ENCODE data around the gene FAM118A.

FAM118A gene

GRCh38 chr22:45331486-45331885 is 21.8 kb downstream of the FAM118A start:
- Histone ChIP-seq H3K9ac (ENCODE audit: low read depth, low read length, poor library complexity, severe bottlenecking) (no peak overlapping the region), H3K9me3 (ENCODE audit: insufficient read depth, low read depth, low read length) (no peaks in the 10 kb centered on the region), H3K27me3 (ENCODE audit: insufficient read depth, low read length, poor library complexity, severe bottlenecking) (no peaks in the 10 kb centered on the region), H3K4me3 (ENCODE audit: low read length, poor library complexity, severe bottlenecking) (no peak overlapping the region), H3K9me2 (replicated peaks; ENCODE audit: low read depth, low read length) (no peaks in the 10 kb centered on the region), H3K36me3 (ENCODE audit: insufficient read depth, low read length) (peaks cover 65% of the 10 kb centered on the region; the same call in 1 of the 2 replicates), H2AFZ (ENCODE audit: low read length) (no peak overlapping the region), H4K20me1 (ENCODE audit: insufficient read depth, low read length, poor library complexity, severe bottlenecking) (no peaks in the 10 kb centered on the region), H3K4me2 (ENCODE audit: low read depth, low read length, poor library complexity, severe bottlenecking) (no peak overlapping the region), H3K4me1 (ENCODE audit: insufficient read depth, low read length, poor library complexity, severe bottlenecking) (peaks cover 11% of the 10 kb centered on the region), H3F3A (ENCODE audit: low read depth) (no peaks in the 10 kb centered on the region), H3K79me2 (ENCODE audit: insufficient read depth, low read length) (no peaks in the 10 kb centered on the region)
- TF ChIP-seq EZH2phosphoT487 (IDR thresholded peaks at IDR 0.05; ENCODE audit: borderline replicate concordance) = no peak
- no peak for TF ChIP-seq CTCF (conservative IDR thresholded peaks at IDR 0.05; ENCODE audit: low read length)

- H2AFZ ChIP-seq (ENCODE audit: low read length) = no peak overlapping the region
- no peak overlapping the region for H3K4me3 ChIP-seq (ENCODE audit: low read length, poor library complexity, severe bottlenecking)
- no peaks in the 10 kb centered on the region for H3K9me3 ChIP-seq (ENCODE audit: insufficient read depth, low read depth, low read length)
- no peaks in the 10 kb centered on the region for H3K79me2 ChIP-seq (ENCODE audit: insufficient read depth, low read length)
- H3K9ac ChIP-seq (ENCODE audit: low read depth, low read length, poor library complexity, severe bottlenecking) = no peak overlapping the region
- no peaks in the 10 kb centered on the region for H3K27me3 ChIP-seq (ENCODE audit: insufficient read depth, low read length, poor library complexity, severe bottlenecking)
- H3K4me2 ChIP-seq (ENCODE audit: low read depth, low read length, poor library complexity, severe bottlenecking) = no peak overlapping the region
- H3K9me2 ChIP-seq (replicated peaks; ENCODE audit: low read depth, low read length) = no peaks in the 10 kb centered on the region
- TF ChIP-seq EZH2phosphoT487 (IDR thresholded peaks at IDR 0.05; ENCODE audit: borderline replicate concordance) (no peak), CTCF (conservative IDR thresholded peaks at IDR 0.05; ENCODE audit: low read length) (no peak)
- H4K20me1 ChIP-seq (ENCODE audit: insufficient read depth, low read length, poor library complexity, severe bottlenecking) = no peaks in the 10 kb centered on the region
- H3F3A ChIP-seq (ENCODE audit: low read depth) = no peaks in the 10 kb centered on the region
- H3K4me1 ChIP-seq (ENCODE audit: insufficient read depth, low read length, poor library complexity, severe bottlenecking) = peaks cover 11% of the 10 kb centered on the region
- peaks cover 70% of the 10 kb centered on the region; the same call in 1 of the 2 replicates for H3K36me3 ChIP-seq (ENCODE audit: insufficient read depth, low read length)
These were observed 22.3 kb downstream of the FAM118A start for GRCh38 chr22:45332001-45332400.

- Histone ChIP-seq H3K36me3 (ENCODE audit: insufficient read depth, low read length) (peaks cover 60% of the 10 kb centered on the region; the same call in 1 of the 2 replicates), H3K79me2 (ENCODE audit: insufficient read depth, low read length) (no peaks in the 10 kb centered on the region), H3F3A (ENCODE audit: low read depth) (no peaks in the 10 kb centered on the region), H3K9me3 (ENCODE audit: insufficient read depth, low read depth, low read length) (no peaks in the 10 kb centered on the region), H2AFZ (ENCODE audit: low read length) (no peak overlapping the region), H4K20me1 (ENCODE audit: insufficient read depth, low read length, poor library complexity, severe bottlenecking) (no peaks in the 10 kb centered on the region), H3K27me3 (ENCODE audit: insufficient read depth, low read length, poor library complexity, severe bottlenecking) (no peaks in the 10 kb centered on the region), H3K4me2 (ENCODE audit: low read depth, low read length, poor library complexity, severe bottlenecking) (peak overlapping the region; percentile 11), H3K4me3 (ENCODE audit: low read length, poor library complexity, severe bottlenecking) (no peak overlapping the region), H3K4me1 (ENCODE audit: insufficient read depth, low read length, poor library complexity, severe bottlenecking) (peaks cover 11% of the 10 kb centered on the region), H3K9me2 (replicated peaks; ENCODE audit: low read depth, low read length) (no peaks in the 10 kb centered on the region), H3K9ac (ENCODE audit: low read depth, low read length, poor library complexity, severe bottlenecking) (no peak overlapping the region)
- no peak for TF ChIP-seq CTCF (conservative IDR thresholded peaks at IDR 0.05; ENCODE audit: low read length)
- no peak for TF ChIP-seq EZH2phosphoT487 (IDR thresholded peaks at IDR 0.05; ENCODE audit: borderline replicate concordance)
These were observed 24.3 kb downstream of the FAM118A start for GRCh38 chr22:45334068-45334467.
